GM12878 (cell line): Measurements from ENCODE around the gene SMPD1. TPM values are rescaled to one million over a fixed set of nuclear protein-coding genes. Genes with fewer than 3 reads are reported as not detected.

Experiments
- ATF2 ChIP-seq: IDR thresholded peaks from 2 replicates; pipeline ENCODE4 v1.6.1; 2012; ENCODE audit warnings: low read length, inconsistent platforms
- BCL3 ChIP-seq: IDR thresholded peaks from 2 replicates; pipeline ENCODE4 v1.6.1; 2011; ENCODE audit warnings: borderline replicate concordance, low read depth, mild to moderate bottlenecking, moderate library complexity, low read length; ENCODE audit not compliant: insufficient read depth, poor library complexity, severe bottlenecking
- BHLHE40 ChIP-seq, 2 experiments: fragments of 450-650 bp in 1 of 2; IDR thresholded peaks; 2 replicates each; pipeline ENCODE4 v1.6.1; 2011 to 2017; ENCODE audit warnings: low read depth in 2 of 2, borderline replicate concordance in 1 of 2, improper control_type of control experiment in 1 of 2, low read length in 1 of 2, mild to moderate bottlenecking in 1 of 2
- CREM ChIP-seq: IDR thresholded peaks from 2 replicates; pipeline ENCODE4 v1.6.1; 2014; ENCODE audit warnings: antibody characterized with exemption, low read depth
- ETV6 ChIP-seq, 2 experiments: fragments of 450-650 bp in 1 of 2; IDR thresholded peaks in 1 of 2; conservative IDR thresholded peaks in 1 of 2; 2 replicates each; pipeline ENCODE4 v1.6.1; 2014; ENCODE audit warnings: antibody characterized with exemption in 1 of 2, borderline replicate concordance in 1 of 2, low read depth in 1 of 2, mild to moderate bottlenecking in 1 of 2, moderate library complexity in 1 of 2
- IKZF2 ChIP-seq, 2 experiments: fragments of 450-650 bp; IDR thresholded peaks; 2 replicates each; pipeline ENCODE4 v1.6.1; 2017; ENCODE audit warnings: mild to moderate bottlenecking in 2 of 2, moderate library complexity in 2 of 2
- JUNB ChIP-seq: IDR thresholded peaks from 2 replicates; pipeline ENCODE4 v1.6.1; 2016; ENCODE audit warnings: antibody characterized with exemption, mild to moderate bottlenecking
- KDM1A ChIP-seq: fragments of 200-600 bp; sonication (generic); IDR thresholded peaks from 2 replicates; pipeline ENCODE4 v1.6.1; 2016; ENCODE audit warnings: borderline replicate concordance
- MEF2A ChIP-seq: IDR thresholded peaks from 2 replicates; pipeline ENCODE4 v1.6.1; 2011; ENCODE audit warnings: low read depth, mild to moderate bottlenecking, low read length, moderate library complexity; ENCODE audit not compliant: insufficient read depth
- MTA2 ChIP-seq: fragments of 450-650 bp; IDR thresholded peaks from 2 replicates; pipeline ENCODE4 v1.6.1; 2016; ENCODE audit warnings: low read depth, mild to moderate bottlenecking, moderate library complexity
- NFYA ChIP-seq: IDR thresholded peaks from 2 replicates; pipeline ENCODE4 v1.6.1; 2011; ENCODE audit warnings: low read depth, mild to moderate bottlenecking, low read length, improper control_type of control experiment, borderline replicate concordance
- NFYB ChIP-seq: IDR thresholded peaks from 2 replicates; pipeline ENCODE4 v1.6.1; 2011; ENCODE audit warnings: low read depth, mild to moderate bottlenecking, low read length, improper control_type of control experiment, moderate library complexity; ENCODE audit not compliant: insufficient read depth
- NR2C1 ChIP-seq: fragments of 450-650 bp; IDR thresholded peaks from 2 replicates; pipeline ENCODE4 v1.6.1; 2017; ENCODE audit warnings: antibody characterized with exemption, mild to moderate bottlenecking, moderate library complexity
- PAX8 ChIP-seq: fragments of 450-650 bp; IDR thresholded peaks from 2 replicates; pipeline ENCODE4 v1.6.1; 2017; ENCODE audit warnings: mild to moderate bottlenecking, moderate library complexity
- POLR2AphosphoS2 ChIP-seq: IDR thresholded peaks from 2 replicates; pipeline ENCODE4 v1.6.1; 2011; ENCODE audit warnings: low read depth, mild to moderate bottlenecking, low read length, improper control_type of control experiment, moderate library complexity
- RELB ChIP-seq: fragments of 450-650 bp; IDR thresholded peaks from 2 replicates; pipeline ENCODE4 v1.6.1; 2017; ENCODE audit warnings: low read depth, mild to moderate bottlenecking, moderate library complexity
- RFX5 ChIP-seq: IDR thresholded peaks from 2 replicates; pipeline ENCODE4 v1.6.1; 2011; ENCODE audit warnings: low read depth, low read length, improper control_type of control experiment
- SMAD5 ChIP-seq: IDR thresholded peaks from 2 replicates; pipeline ENCODE4 v1.6.1; 2016; ENCODE audit warnings: antibody characterized with exemption, low read depth
- TCF12 ChIP-seq: IDR thresholded peaks from 2 replicates; pipeline ENCODE4 v1.6.1; 2011; ENCODE audit warnings: low read depth, mild to moderate bottlenecking, low read length
- ZBTB40 ChIP-seq: fragments of 450-650 bp; IDR thresholded peaks from 2 replicates; pipeline ENCODE4 v1.6.1; 2016; ENCODE audit warnings: mild to moderate bottlenecking, moderate library complexity, borderline replicate concordance
- ZSCAN29 ChIP-seq: fragments of 450-650 bp; IDR thresholded peaks from 2 replicates; pipeline ENCODE4 v1.6.1; 2017; ENCODE audit warnings: mild to moderate bottlenecking, moderate library complexity
- polyA plus RNA-seq, 11 experiments: library from polyadenylated mRNA; depleted of rRNA in 4 of 11; unstranded in 6 of 11; stranded (reverse) in 5 of 11; fragments of >200 nt; fragmentation: Nextera tagmentation in 4 of 11; fragmentation: Illumina TruSeq in 1 of 11; extraction: Ambion mirVana in 4 of 11; extraction: Trizol in 1 of 11; gene quantifications; 1 replicate in 1 of 11; 2 replicates in 10 of 11; pipeline versions ENCODE4 v1.2.1 to v1.2.3, GENCODE V29; 2011 to 2016; ENCODE audit warnings: inconsistent platforms in 2 of 11, missing spikeins in 2 of 11, low read depth in 1 of 11
- total RNA-seq, 4 experiments: library from RNA; depleted of rRNA in 3 of 4; stranded (reverse); fragments of >200 nt in 3 of 4; fragmentation: Illumina TruSeq in 1 of 4; extraction: Trizol in 1 of 4; gene quantifications; 2 replicates each; pipeline versions ENCODE4 v1.2.1 to v1.2.3, GENCODE V29; 2013 to 2021

Gene SMPD1
- total and polyA plus RNA-seq, 10 of the 15 experiments (the other 5 are each of a cell fraction or from before 2014, with no cell fraction given) = 1.4 to 13.7 (median 6.2) TPM

GRCh38 chr11:6389905-6390717 is at the start of gene SMPD1 (continued):
- TF ChIP-seq ZBTB40 = no peak
- 0 out of 2 replicates have a peak, but pooled peaks have one; percentile 21 for TF ChIP-seq ATF2
- TF ChIP-seq POLR2AphosphoS2 = no peak
- no peak for TF ChIP-seq NFYA
- TF ChIP-seq NFYB = no peak
- peak; percentile 97 for TF ChIP-seq BCL3
- peak; percentile 84 to 88 for TF ChIP-seq IKZF2 (IDR thresholded peaks at IDR 0.05)
- peak; percentile 66 for TF ChIP-seq TCF12
- peak; percentile 49; the same call in 1 of the 2 replicates for TF ChIP-seq MTA2
- TF ChIP-seq CREM = peak; percentile 45; the same call in 1 of the 2 replicates
- TF ChIP-seq MEF2A = 0 out of 2 replicates have a peak, but pooled peaks have one; percentile 9
- peak; percentile 97 to 99 for TF ChIP-seq BHLHE40 (IDR thresholded peaks at IDR 0.05; ENCODE audit: borderline replicate concordance in 1 of 2, low read depth in 2 of 2, low read length in 1 of 2)
- TF ChIP-seq SMAD5 = peak; percentile 35; the same call in 1 of the 2 replicates
- peak; percentile 82 for TF ChIP-seq NR2C1
- no peak for TF ChIP-seq ZSCAN29
- no peak for TF ChIP-seq PAX8
- no peak for TF ChIP-seq ETV6 (conservative IDR thresholded peaks at IDR 0.05 in 1 of 2, IDR thresholded peaks at IDR 0.05 in 1 of 2; ENCODE audit: borderline replicate concordance in 1 of 2, low read depth in 1 of 2)
- TF ChIP-seq RELB = peak; percentile 80
- TF ChIP-seq JUNB = 0 out of 2 replicates have a peak, but pooled peaks have one; percentile 6
- no peak for TF ChIP-seq RFX5
- TF ChIP-seq KDM1A = no peak
